IPS-18a (cell line): Measurements from ENCODE around the gene KCTD7.
"Not testable (repeated sequence)": the region's sequence is repeated elsewhere in the genome, so short reads cannot be mapped to it uniquely, and the experiment has no call there.

ENCODE experiments used
- H3K27ac ChIP-seq: one replicate; pipeline ENCODE4 v1.5.1; 2013; ENCODE audit warnings: low read length
- H3K27me3 ChIP-seq: one replicate; pipeline ENCODE4 v1.6.1; 2013; ENCODE audit warnings: mild to moderate bottlenecking, low read length; ENCODE audit not compliant: control insufficient read depth, insufficient read depth
- H3K36me3 ChIP-seq: one replicate; pipeline ENCODE4 v1.6.1; 2013; ENCODE audit warnings: low read depth, low read length; ENCODE audit not compliant: control insufficient read depth
- H3K4me1 ChIP-seq: one replicate; pipeline ENCODE4 v1.6.1; 2013; ENCODE audit warnings: low read depth, low read length; ENCODE audit not compliant: control insufficient read depth
- H3K4me3 ChIP-seq: one replicate; pipeline ENCODE4 v1.5.1; 2013; ENCODE audit warnings: low read length
- H3K9ac ChIP-seq: one replicate; pipeline ENCODE4 v1.6.1; 2013; ENCODE audit warnings: mild to moderate bottlenecking, low read length, moderate library complexity
- H3K9me3 ChIP-seq: one replicate; pipeline ENCODE4 v1.6.1; 2013; ENCODE audit warnings: low read depth, low read length; ENCODE audit not compliant: control insufficient read depth

The KCTD7 gene

DNA sequence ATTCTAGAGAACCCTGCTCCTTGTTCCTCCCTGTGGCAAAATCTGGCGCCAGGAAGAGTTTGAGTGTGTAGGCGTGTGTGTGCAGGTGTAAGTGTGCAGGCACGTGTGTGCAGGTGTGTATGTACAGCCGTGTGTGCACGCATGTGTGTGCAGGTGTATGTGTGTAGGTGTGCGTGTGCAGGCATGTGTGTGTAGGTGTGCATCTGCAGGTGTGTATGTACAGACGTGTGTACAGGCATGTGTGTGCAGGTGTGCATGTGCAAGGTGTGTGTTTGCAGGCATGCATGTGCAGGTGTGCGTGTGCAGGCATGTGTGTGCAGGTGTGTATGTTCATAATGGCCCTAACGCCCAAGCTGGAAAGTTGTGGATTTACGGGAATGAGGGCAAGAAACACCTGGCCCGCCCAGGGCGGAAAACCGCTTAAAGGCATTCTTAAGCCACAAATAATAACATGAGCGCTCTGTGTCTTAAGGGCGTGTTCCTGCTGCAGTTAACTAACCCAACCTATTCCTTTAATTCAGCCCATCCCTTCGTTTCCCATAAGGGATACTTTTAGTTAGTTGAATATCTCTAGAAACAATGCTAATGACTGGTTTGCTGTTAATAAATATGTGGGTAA is 34.1 kb downstream of the KCTD7 start:
- Histone ChIP-seq H3K4me1 (no peaks in the 10 kb centered on the region), H3K27ac (no peak overlapping the region), H3K27me3 (no peaks in the 10 kb centered on the region), H3K9me3 (no peaks in the 10 kb centered on the region), H3K9ac (no peak overlapping the region), H3K4me3 (no peak overlapping the region), H3K36me3 (no peaks in the 10 kb centered on the region)

DNA sequence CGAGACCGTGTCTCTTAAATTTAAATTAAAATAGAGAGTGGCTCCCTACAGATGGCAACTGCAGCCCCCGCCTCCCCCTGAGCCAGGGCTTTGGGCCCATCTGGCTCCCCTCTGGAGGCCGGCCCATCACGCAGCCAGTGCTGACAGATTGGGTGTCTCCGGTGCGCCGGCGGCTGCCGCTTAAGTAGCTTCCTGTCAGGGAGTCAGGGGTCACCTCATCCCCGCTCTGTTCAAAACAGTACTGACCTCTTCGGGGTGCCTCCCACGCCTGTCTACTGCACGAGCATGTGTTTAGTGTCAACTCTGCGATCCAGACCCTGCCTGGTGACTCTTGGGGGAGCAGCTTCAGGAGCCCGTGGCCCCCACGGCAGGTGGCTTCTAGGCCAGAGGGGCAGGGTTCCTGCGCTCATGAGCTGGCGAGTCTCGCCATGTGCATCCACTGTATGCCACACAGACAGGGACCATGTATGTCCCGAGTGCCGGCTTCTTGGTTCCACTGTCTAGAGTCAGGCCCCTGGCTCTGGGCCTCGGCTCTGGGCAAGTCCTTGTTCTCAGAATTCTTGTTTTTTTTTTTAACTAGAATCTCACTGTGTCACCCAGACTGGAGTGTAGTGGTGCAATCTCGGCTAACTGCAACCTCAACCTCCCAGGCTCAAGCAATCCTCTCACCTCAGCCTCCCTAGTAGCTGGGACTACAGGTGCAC is 36.1 kb downstream of the KCTD7 start:
- Histone ChIP-seq H3K27me3 (no peaks in the 10 kb centered on the region), H3K27ac (no peak overlapping the region), H3K4me1 (no peaks in the 10 kb centered on the region), H3K9me3 (no peaks in the 10 kb centered on the region), H3K4me3 (no peak overlapping the region), H3K36me3 (no peaks in the 10 kb centered on the region), H3K9ac (no peak overlapping the region)

DNA sequence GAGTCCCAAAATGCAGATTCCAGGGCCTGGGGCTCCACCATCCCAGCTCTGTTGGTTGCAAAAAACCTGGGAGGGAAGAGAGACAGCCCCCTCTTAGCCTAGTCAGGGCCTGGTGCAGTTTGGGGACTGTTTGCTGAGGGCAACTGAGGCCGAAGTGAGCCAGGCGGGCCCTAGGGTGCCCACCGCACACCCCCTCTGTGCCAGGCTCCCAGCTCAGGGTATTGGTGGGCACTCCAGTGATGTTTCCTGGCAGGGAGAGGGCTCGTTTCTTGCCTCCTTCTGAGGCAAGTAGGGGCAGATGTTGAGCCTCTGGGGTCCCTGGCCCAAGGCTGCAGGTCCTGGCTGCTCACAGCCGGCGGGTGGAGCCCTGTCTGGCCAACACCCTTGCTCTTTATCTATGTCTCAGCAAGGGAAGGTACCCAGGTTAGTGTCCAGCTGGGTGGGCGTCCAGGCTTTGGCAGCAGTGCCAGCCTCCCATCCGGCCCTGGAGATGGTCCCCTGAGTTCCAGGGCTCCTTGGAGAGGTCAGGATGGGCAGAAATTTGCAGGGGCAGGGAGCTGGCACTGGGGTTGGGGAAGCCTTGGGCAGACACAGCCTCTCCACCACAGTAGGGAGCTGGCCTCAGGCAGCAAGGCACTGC is 37.8 kb downstream of the KCTD7 start:
- H3K27ac ChIP-seq = no peak overlapping the region
- H3K9ac ChIP-seq = no peak overlapping the region
- no peaks in the 10 kb centered on the region for H3K4me1 ChIP-seq
- no peaks in the 10 kb centered on the region for H3K36me3 ChIP-seq
- H3K4me3 ChIP-seq = no peak overlapping the region
- no peaks in the 10 kb centered on the region for H3K27me3 ChIP-seq
- no peaks in the 10 kb centered on the region for H3K9me3 ChIP-seq

DNA sequence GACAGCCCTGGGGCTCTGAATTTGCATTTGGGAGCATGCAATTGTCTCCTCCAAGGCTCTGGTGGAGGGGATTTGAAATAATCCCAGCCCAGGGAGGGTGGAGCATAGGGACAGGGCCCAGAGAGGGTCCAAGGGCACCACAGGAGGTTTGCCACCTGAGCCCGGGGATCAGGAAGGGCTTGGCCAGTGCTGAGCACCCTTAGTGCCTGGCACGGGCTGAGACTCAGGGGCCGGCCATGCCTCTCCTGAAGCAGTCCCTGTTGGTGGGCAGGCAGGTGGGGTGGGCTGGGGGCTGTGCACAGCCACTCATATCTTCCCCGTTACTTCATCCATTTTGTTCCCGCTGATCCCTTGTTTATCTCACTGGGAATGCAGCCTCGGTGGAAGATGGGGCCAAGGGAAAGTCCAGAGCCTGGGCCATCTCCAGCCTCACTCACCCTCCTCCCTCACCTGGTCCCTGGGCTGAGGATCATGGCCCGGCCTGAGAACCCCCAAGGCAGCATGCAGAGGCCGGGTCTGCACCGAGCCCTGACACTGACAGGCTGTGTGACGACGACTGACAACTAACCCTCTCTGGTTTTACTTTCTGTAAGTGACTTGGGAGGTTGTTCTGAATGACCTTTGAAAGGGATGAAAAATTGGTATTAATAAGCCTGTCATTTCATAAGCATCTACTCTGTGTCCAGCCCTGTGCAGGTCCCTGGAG is 38.5 kb downstream of the KCTD7 start:
- no peak overlapping the region for H3K9ac ChIP-seq
- no peaks in the 10 kb centered on the region for H3K9me3 ChIP-seq

DNA sequence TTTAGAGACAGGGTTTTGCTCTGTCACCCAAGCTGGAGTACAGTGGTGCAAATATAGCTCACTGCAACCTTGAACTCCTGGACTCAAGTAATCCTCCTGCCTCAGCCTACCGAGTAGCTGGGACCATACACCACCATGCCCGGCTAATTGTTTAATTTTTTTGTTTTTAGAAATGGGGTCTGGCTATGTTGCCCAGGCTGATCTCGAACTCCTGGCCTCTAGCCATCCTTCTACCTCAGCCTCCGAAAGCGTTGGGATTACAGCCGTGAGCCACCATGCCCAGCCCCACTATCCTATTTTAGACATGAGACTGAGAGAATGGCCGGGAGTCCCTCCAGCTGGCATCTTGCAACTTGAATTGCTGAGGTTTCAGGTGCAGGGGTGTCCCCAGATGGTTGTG is 39.4 kb downstream of the KCTD7 start:
- Histone ChIP-seq H3K27ac (no peak overlapping the region), H3K36me3 (no peaks in the 10 kb centered on the region), H3K27me3 (no peaks in the 10 kb centered on the region), H3K4me3 (no peak overlapping the region), H3K4me1 (no peaks in the 10 kb centered on the region), H3K9me3 (no peaks in the 10 kb centered on the region), H3K9ac (no peak overlapping the region)

More for the DNA sequence above, 38.5 kb downstream of the KCTD7 start:
- no peak overlapping the region for H3K27ac ChIP-seq
- H3K27me3 ChIP-seq = no peaks in the 10 kb centered on the region
- H3K4me3 ChIP-seq = no peak overlapping the region
- no peaks in the 10 kb centered on the region for H3K4me1 ChIP-seq
- H3K36me3 ChIP-seq = no peaks in the 10 kb centered on the region

DNA sequence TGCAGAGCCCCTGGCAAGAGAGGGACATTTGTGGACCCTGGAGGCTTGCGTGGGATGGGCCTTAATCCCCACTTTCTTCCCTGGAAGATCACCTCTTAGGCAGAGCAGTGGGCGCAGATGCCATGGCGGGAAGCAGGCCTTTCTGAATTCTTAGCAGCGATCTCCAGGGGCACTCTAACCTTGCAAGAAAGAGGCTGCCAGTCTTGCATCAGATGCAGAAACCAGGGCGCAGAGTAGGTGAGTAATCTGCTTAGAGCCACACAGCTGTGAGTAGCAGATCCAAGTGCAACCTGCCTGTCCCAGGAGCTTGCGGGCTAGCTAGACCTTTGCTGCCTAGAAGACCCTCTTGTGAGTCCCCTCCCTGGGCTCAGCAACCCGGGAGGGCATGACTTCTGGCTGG is 40.0 kb downstream of the KCTD7 start:
- no peak overlapping the region for H3K4me3 ChIP-seq
- no peaks in the 10 kb centered on the region for H3K4me1 ChIP-seq
- H3K27ac ChIP-seq = no peak overlapping the region
- no peaks in the 10 kb centered on the region for H3K36me3 ChIP-seq
- H3K9me3 ChIP-seq = no peaks in the 10 kb centered on the region
- no peaks in the 10 kb centered on the region for H3K27me3 ChIP-seq
- no peak overlapping the region for H3K9ac ChIP-seq

DNA sequence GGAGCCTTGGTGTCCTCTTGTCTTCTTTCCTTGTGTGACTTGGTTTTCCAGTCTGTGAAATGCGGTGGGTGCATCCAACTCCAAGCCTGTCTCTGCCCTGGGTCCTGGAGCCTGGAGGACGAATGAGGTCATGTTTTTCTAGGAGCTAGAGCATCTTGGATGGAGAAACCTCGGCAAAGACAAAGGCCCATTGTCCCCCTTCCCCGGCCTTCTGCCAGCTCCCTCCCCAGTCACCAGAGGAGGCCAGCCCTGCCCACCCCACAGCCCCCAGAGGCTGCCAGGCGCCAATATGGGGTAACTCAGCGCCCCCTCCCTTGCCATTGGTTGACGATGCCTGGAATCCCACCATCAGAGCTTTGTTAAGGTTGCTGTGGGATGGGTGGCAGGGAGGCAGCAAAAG is 40.4 kb downstream of the KCTD7 start:
- H3K27me3 ChIP-seq = no peaks in the 10 kb centered on the region
- H3K36me3 ChIP-seq = no peaks in the 10 kb centered on the region
- H3K4me1 ChIP-seq = no peaks in the 10 kb centered on the region
- no peak overlapping the region for H3K27ac ChIP-seq
- no peak overlapping the region for H3K4me3 ChIP-seq
- no peaks in the 10 kb centered on the region for H3K9me3 ChIP-seq
- no peak overlapping the region for H3K9ac ChIP-seq

DNA sequence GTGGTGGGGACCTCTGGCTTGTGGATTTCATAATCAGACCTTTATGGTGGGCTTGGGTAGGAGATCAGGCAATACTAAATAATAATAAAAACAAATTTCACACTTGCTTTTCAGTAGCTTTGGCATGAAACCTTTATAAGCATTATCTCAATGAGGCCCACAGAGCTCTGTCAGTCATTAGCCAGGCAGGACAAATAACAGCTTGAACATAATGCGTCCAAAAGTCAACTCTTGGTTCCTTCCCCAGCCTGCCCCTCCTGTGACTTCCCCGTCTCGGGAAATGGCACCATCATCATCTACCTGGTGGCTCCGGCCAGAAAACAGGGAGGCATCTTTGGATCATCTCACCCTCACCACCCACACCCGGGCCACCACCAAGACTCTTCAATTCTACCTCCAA is 40.8 kb downstream of the KCTD7 start:
- no peaks in the 10 kb centered on the region for H3K4me1 ChIP-seq
- no peak overlapping the region for H3K27ac ChIP-seq
- no peak overlapping the region for H3K4me3 ChIP-seq
- H3K9me3 ChIP-seq = no peaks in the 10 kb centered on the region
- no peaks in the 10 kb centered on the region for H3K36me3 ChIP-seq
- H3K9ac ChIP-seq = no peak overlapping the region
- no peaks in the 10 kb centered on the region for H3K27me3 ChIP-seq

DNA sequence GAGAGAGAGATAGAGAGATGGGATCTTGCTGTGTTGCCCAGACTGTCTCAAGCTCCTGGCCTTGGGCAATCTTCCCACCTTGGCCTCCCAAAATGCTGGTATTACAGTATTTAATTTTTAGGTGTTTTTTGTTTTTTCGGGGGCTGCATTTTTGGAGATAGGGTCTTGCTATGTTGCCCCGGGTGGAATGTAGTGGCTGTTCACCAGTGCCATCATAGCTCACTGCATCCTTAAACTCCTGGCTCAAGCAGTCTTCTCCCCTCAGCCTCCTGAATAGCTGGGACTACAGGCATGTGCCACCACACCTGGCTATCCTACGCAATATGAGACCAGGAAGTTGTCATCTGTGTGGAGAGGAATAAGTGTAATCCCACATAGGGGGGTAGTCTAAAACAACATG is 42.4 kb downstream of the KCTD7 start:
- H3K27ac ChIP-seq = no peak overlapping the region
- no peaks in the 10 kb centered on the region for H3K9me3 ChIP-seq
- H3K9ac ChIP-seq = no peak overlapping the region
- H3K36me3 ChIP-seq = no peaks in the 10 kb centered on the region
- no peak overlapping the region for H3K4me3 ChIP-seq
- H3K4me1 ChIP-seq = no peaks in the 10 kb centered on the region
- no peaks in the 10 kb centered on the region for H3K27me3 ChIP-seq

DNA sequence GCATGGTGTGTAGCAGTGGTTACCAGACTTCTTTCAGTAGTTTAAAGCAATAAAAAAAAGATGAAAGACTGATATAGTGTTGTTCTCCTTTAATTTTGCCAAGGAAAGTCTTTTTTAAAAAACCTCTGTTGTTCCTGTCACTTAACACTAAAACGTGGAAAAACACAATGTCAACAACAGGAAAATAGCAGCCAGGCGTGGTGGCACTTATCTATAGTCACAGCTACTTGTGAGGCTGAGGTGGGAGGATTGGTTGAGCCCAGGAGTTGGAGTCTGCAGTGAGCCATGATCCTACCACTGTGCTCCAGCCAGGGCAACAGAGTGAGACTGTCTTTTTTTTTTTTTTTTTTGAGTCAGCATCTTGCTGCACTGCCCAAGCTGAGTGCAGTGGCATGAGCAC is 42.8 kb downstream of the KCTD7 start:
- not testable (repeated sequence) for H3K36me3 ChIP-seq, H3K27me3 ChIP-seq, H3K4me1 ChIP-seq, H3K4me3 ChIP-seq, H3K9me3 ChIP-seq, H3K9ac ChIP-seq, H3K27ac ChIP-seq

DNA sequence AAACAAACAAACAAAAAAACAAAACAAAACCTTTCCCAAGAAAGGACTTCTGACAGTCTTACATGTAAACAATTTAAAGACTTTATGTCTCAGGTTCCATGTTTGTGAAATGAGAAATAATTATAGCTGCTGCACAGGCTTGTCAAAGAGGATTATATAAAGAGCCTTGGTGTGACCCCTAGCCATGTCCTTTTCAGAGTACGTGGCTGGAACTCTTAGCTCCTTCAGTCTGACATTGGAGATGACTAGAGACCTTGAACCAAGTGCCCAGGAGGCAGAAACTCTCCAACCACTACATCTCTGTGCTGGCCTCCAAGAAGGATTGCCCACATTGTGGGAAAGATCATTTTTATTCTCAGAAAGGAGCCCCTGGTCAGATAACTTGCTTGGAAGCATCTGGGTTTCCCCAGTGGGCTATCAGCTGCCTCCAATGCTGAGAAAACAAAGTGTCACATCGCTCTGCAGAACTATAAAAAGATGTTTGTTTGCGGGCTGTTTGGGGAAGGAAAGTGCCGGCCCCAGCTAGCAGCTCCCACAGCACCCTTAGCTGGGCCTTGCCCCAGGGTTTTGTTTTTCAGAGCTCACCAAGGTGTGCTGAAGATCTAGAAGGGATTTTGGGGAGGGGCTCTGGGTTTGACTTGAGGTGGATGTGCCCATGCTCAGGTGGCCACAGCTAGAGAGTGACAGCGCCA is 43.9 kb downstream of the KCTD7 start:
- H3K36me3 ChIP-seq, H3K9me3 ChIP-seq, H3K4me3 ChIP-seq, H3K27ac ChIP-seq, H3K4me1 ChIP-seq, H3K27me3 ChIP-seq, H3K9ac ChIP-seq: not testable (repeated sequence)
